Measurements from ENCODE around the gene AKAP6.

AKAP6 gene

GRCh38 chr14:32620303-32620702 is 291.2 kb downstream of the AKAP6 start:
- H3K9ac ChIP-seq (ENCODE audit: low read depth, low read length): no peak overlapping the region
- no peaks in the 10 kb centered on the region for H3K4me1 ChIP-seq (ENCODE audit: insufficient read depth, low read length)
- no peaks in the 10 kb centered on the region for H3K9me3 ChIP-seq (ENCODE audit: control insufficient read depth, insufficient read depth, low read length)
- H3K36me3 ChIP-seq (ENCODE audit: insufficient read depth, low read length): no peaks in the 10 kb centered on the region

- Histone ChIP-seq H3K9ac (ENCODE audit: low read depth, low read length) (no peak overlapping the region), H3K9me3 (ENCODE audit: control insufficient read depth, insufficient read depth, low read length) (no peaks in the 10 kb centered on the region), H3K36me3 (ENCODE audit: insufficient read depth, low read length) (no peaks in the 10 kb centered on the region), H3K4me1 (ENCODE audit: insufficient read depth, low read length) (no peaks in the 10 kb centered on the region)
These were observed 291.6 kb downstream of the AKAP6 start for GRCh38 chr14:32620724-32621123.

GRCh38 chr14:32621585-32621984 is 292.5 kb downstream of the AKAP6 start:
- Histone ChIP-seq H3K9ac (ENCODE audit: low read depth, low read length) (no peak overlapping the region), H3K4me1 (ENCODE audit: insufficient read depth, low read length) (no peaks in the 10 kb centered on the region), H3K9me3 (ENCODE audit: control insufficient read depth, insufficient read depth, low read length) (no peaks in the 10 kb centered on the region), H3K36me3 (ENCODE audit: insufficient read depth, low read length) (no peaks in the 10 kb centered on the region)

GRCh38 chr14:32622742-32623141 is 293.6 kb downstream of the AKAP6 start:
- no peak overlapping the region for H3K9ac ChIP-seq (ENCODE audit: low read depth, low read length)
- H3K9me3 ChIP-seq (ENCODE audit: control insufficient read depth, insufficient read depth, low read length): no peaks in the 10 kb centered on the region
- H3K4me1 ChIP-seq (ENCODE audit: insufficient read depth, low read length): no peaks in the 10 kb centered on the region
- no peaks in the 10 kb centered on the region for H3K36me3 ChIP-seq (ENCODE audit: insufficient read depth, low read length)

GRCh38 chr14:32623300-32624093 is 294.4 kb downstream of the AKAP6 start:
- Histone ChIP-seq H3K9ac (ENCODE audit: low read depth, low read length) (no peak overlapping the region), H3K9me3 (ENCODE audit: control insufficient read depth, insufficient read depth, low read length) (no peaks in the 10 kb centered on the region), H3K4me1 (ENCODE audit: insufficient read depth, low read length) (no peaks in the 10 kb centered on the region), H3K36me3 (ENCODE audit: insufficient read depth, low read length) (no peaks in the 10 kb centered on the region)

GRCh38 chr14:32625211-32625610 is 296.1 kb downstream of the AKAP6 start:
- H3K4me1 ChIP-seq (ENCODE audit: insufficient read depth, low read length): no peaks in the 10 kb centered on the region
- H3K36me3 ChIP-seq (ENCODE audit: insufficient read depth, low read length): no peaks in the 10 kb centered on the region
- no peak overlapping the region for H3K9ac ChIP-seq (ENCODE audit: low read depth, low read length)
- no peaks in the 10 kb centered on the region for H3K9me3 ChIP-seq (ENCODE audit: control insufficient read depth, insufficient read depth, low read length)

- H3K9ac ChIP-seq (ENCODE audit: low read depth, low read length): no peak overlapping the region
- H3K36me3 ChIP-seq (ENCODE audit: insufficient read depth, low read length): no peaks in the 10 kb centered on the region
- H3K9me3 ChIP-seq (ENCODE audit: control insufficient read depth, insufficient read depth, low read length): no peaks in the 10 kb centered on the region
- H3K4me1 ChIP-seq (ENCODE audit: insufficient read depth, low read length): no peaks in the 10 kb centered on the region
These were observed 298.6 kb downstream of the AKAP6 start for GRCh38 chr14:32627545-32628298.

- Histone ChIP-seq H3K36me3 (ENCODE audit: insufficient read depth, low read length) (no peaks in the 10 kb centered on the region), H3K9ac (ENCODE audit: low read depth, low read length) (no peak overlapping the region), H3K4me1 (ENCODE audit: insufficient read depth, low read length) (no peaks in the 10 kb centered on the region), H3K9me3 (ENCODE audit: control insufficient read depth, insufficient read depth, low read length) (no peaks in the 10 kb centered on the region)
These were observed 300.1 kb downstream of the AKAP6 start for GRCh38 chr14:32629236-32629635.

- H3K36me3 ChIP-seq (ENCODE audit: insufficient read depth, low read length): no peaks in the 10 kb centered on the region
- H3K4me1 ChIP-seq (ENCODE audit: insufficient read depth, low read length): no peaks in the 10 kb centered on the region
- no peaks in the 10 kb centered on the region for H3K9me3 ChIP-seq (ENCODE audit: control insufficient read depth, insufficient read depth, low read length)
- H3K9ac ChIP-seq (ENCODE audit: low read depth, low read length): no peak overlapping the region
These were observed 301.6 kb downstream of the AKAP6 start for GRCh38 chr14:32630701-32631100.

GRCh38 chr14:32633224-32633859 is 304.2 kb downstream of the AKAP6 start:
- Histone ChIP-seq H3K4me1 (ENCODE audit: insufficient read depth, low read length) (no peaks in the 10 kb centered on the region), H3K36me3 (ENCODE audit: insufficient read depth, low read length) (no peaks in the 10 kb centered on the region), H3K9ac (ENCODE audit: low read depth, low read length) (no peak overlapping the region), H3K9me3 (ENCODE audit: control insufficient read depth, insufficient read depth, low read length) (no peaks in the 10 kb centered on the region)

- Histone ChIP-seq H3K9ac (ENCODE audit: low read depth, low read length) (no peak overlapping the region), H3K9me3 (ENCODE audit: control insufficient read depth, insufficient read depth, low read length) (no peaks in the 10 kb centered on the region), H3K36me3 (ENCODE audit: insufficient read depth, low read length) (no peaks in the 10 kb centered on the region), H3K4me1 (ENCODE audit: insufficient read depth, low read length) (no peaks in the 10 kb centered on the region)
These were observed 304.8 kb downstream of the AKAP6 start for GRCh38 chr14:32633930-32634329.

GRCh38 chr14:32635061-32635719 is 306.1 kb downstream of the AKAP6 start:
- Histone ChIP-seq H3K9me3 (ENCODE audit: control insufficient read depth, insufficient read depth, low read length) (no peaks in the 10 kb centered on the region), H3K4me1 (ENCODE audit: insufficient read depth, low read length) (no peaks in the 10 kb centered on the region), H3K9ac (ENCODE audit: low read depth, low read length) (no peak overlapping the region), H3K36me3 (ENCODE audit: insufficient read depth, low read length) (no peaks in the 10 kb centered on the region)

- no peak overlapping the region for H3K9ac ChIP-seq (ENCODE audit: low read depth, low read length)
- no peaks in the 10 kb centered on the region for H3K9me3 ChIP-seq (ENCODE audit: control insufficient read depth, insufficient read depth, low read length)
- no peaks in the 10 kb centered on the region for H3K36me3 ChIP-seq (ENCODE audit: insufficient read depth, low read length)
- no peaks in the 10 kb centered on the region for H3K4me1 ChIP-seq (ENCODE audit: insufficient read depth, low read length)
These were observed 308.5 kb downstream of the AKAP6 start for GRCh38 chr14:32637582-32637981.

GRCh38 chr14:32639208-32639607 is 310.1 kb downstream of the AKAP6 start:
- Histone ChIP-seq H3K9me3 (ENCODE audit: control insufficient read depth, insufficient read depth, low read length) (no peaks in the 10 kb centered on the region), H3K9ac (ENCODE audit: low read depth, low read length) (no peak overlapping the region), H3K36me3 (ENCODE audit: insufficient read depth, low read length) (no peaks in the 10 kb centered on the region), H3K4me1 (ENCODE audit: insufficient read depth, low read length) (no peaks in the 10 kb centered on the region)

Data from ES-I3 (cell line).